Glomerular endothelial cell (primary cell): ENCODE data around the gene SLC22A7. TPM values are rescaled to one million over a fixed set of nuclear protein-coding genes. Genes with fewer than 3 reads are reported as not detected.

Source experiments
- DNase-seq: peaks from one replicate; pipeline ENCODE4 v3.0.0-alpha.2; 2011; ENCODE audit warnings: low read depth, low spot score; ENCODE audit errors: extremely low read depth
- total RNA-seq: library from RNA; depleted of rRNA; stranded (reverse); fragments of >200 nt; gene quantifications from 2 replicates; pipeline ENCODE4 v1.2.3, GENCODE V29; 2015

The SLC22A7 gene
- total RNA-seq, 1 donor from 2014 or later: not detected

- DNase-seq: no peak
Observed at GRCh38 chr6:43265564-43265963, 32.5 kb upstream of the SLC22A7 start.

GRCh38 chr6:43267619-43268354, 30.3 kb upstream of the SLC22A7 start:
- DNase-seq: no peak

- DNase-seq: no peak
Observed at GRCh38 chr6:43268355-43268700, 29.7 kb upstream of the SLC22A7 start.

- no peak for DNase-seq
Observed at GRCh38 chr6:43268782-43269272, 29.2 kb upstream of the SLC22A7 start.

- no peak for DNase-seq
Observed at GRCh38 chr6:43269273-43270007, 28.6 kb upstream of the SLC22A7 start.

GRCh38 chr6:43271103-43271815, 26.8 kb upstream of the SLC22A7 start:
- no peak for DNase-seq

GRCh38 chr6:43271944-43272343, 26.1 kb upstream of the SLC22A7 start:
- no peak for DNase-seq

- DNase-seq: no peak
Observed at GRCh38 chr6:43273707-43274106, 24.4 kb upstream of the SLC22A7 start.

GRCh38 chr6:43274127-43274915, 23.7 kb upstream of the SLC22A7 start:
- DNase-seq: no peak

- no peak for DNase-seq
Observed at GRCh38 chr6:43274916-43275597, 23.0 kb upstream of the SLC22A7 start.

- DNase-seq: no peak
Observed at GRCh38 chr6:43275801-43276576, 22.1 kb upstream of the SLC22A7 start.

GRCh38 chr6:43276577-43277305, 21.3 kb upstream of the SLC22A7 start:
- DNase-seq: no peak

GRCh38 chr6:43277306-43277642, 20.8 kb upstream of the SLC22A7 start:
- DNase-seq: no peak

GRCh38 chr6:43277643-43278523, 20.2 kb upstream of the SLC22A7 start:
- DNase-seq: no peak

- DNase-seq: no peak
Observed at GRCh38 chr6:43278524-43279078, 19.5 kb upstream of the SLC22A7 start.

- DNase-seq: no peak
Observed at GRCh38 chr6:43280234-43280633, 17.8 kb upstream of the SLC22A7 start.

- no peak for DNase-seq
Observed at GRCh38 chr6:43282060-43282459, 16.0 kb upstream of the SLC22A7 start.
